GM15510 (cell line): ENCODE results near the gene OLFM4.

Experiments
- POLR2A ChIP-seq: IDR thresholded peaks from 3 replicates; pipeline ENCODE4 v1.6.1; 2011; ENCODE audit warnings: borderline replicate concordance; ENCODE audit not compliant: insufficient read length; ENCODE audit errors: extremely low read depth

Gene OLFM4, protein sequence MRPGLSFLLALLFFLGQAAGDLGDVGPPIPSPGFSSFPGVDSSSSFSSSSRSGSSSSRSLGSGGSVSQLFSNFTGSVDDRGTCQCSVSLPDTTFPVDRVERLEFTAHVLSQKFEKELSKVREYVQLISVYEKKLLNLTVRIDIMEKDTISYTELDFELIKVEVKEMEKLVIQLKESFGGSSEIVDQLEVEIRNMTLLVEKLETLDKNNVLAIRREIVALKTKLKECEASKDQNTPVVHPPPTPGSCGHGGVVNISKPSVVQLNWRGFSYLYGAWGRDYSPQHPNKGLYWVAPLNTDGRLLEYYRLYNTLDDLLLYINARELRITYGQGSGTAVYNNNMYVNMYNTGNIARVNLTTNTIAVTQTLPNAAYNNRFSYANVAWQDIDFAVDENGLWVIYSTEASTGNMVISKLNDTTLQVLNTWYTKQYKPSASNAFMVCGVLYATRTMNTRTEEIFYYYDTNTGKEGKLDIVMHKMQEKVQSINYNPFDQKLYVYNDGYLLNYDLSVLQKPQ

DNA sequence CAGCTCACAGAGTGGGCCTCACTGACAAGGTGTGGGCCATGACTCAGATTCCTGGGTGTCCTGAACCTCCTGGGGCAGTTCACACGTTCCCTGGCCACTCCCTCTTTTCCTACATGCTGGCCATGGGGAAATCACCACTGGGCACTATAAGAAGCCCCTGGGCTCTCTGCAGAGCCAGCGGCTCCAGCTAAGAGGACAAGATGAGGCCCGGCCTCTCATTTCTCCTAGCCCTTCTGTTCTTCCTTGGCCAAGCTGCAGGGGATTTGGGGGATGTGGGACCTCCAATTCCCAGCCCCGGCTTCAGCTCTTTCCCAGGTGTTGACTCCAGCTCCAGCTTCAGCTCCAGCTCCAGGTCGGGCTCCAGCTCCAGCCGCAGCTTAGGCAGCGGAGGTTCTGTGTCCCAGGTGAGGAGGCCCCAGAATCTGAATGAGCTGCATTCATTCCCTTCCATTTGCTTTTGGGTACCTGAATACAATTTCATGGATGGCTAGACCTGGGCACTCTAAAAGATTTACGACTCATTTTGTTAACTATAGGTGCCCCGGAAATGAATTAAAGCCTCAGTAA is at the start of gene OLFM4:
OLFM4 (plus strand) TSS at position 177 of the 567 bp plus-strand sequence; CDS start at position 201, 24 bp downstream.
- no peak for TF ChIP-seq POLR2A

GRCh38 chr13:52978989-52979388 is 49.6 kb upstream of the OLFM4 start:
- TF ChIP-seq POLR2A = no peak

DNA sequence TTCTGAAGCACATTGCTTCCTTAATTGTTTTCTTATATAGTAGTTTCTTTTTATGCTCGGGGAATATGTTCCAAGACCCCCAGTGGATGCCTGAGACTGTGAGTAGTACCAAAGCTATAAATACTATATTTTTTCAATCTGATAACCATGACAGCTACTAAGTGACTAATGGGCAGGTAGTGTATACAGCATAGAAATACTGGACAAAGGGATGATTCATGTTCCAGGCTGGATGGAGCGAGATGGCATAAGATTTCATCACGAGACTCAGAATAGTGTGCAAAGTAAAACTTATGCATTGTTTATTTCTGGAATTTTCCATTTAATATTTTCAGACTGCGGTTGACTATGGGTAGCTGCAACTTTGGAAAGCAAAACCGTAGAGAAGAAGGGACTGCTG is 47.9 kb upstream of the OLFM4 start:
- no peak for TF ChIP-seq POLR2A

DNA sequence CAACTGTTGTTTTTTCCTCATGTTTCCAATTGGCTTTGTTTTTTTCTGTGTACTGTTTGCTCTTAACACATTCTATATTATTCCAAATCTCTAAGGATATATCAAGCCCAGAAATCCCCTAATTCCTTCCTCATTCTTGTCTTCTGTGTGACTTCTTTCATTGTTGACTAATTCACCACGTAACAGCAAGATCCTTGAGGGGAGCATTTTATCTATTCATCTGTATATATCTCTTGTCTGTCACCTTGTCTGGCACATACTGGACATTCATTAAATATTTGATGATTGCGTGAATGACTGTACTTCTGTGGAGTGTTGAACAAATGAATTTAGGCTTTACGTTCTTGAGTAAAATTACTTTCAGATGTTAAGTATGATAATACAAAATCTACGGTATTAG is 44.8 kb upstream of the OLFM4 start:
- TF ChIP-seq POLR2A = no peak

GRCh38 chr13:52984881-52985363 is 43.7 kb upstream of the OLFM4 start:
- TF ChIP-seq POLR2A = no peak

- no peak for TF ChIP-seq POLR2A
These were observed 37.1 kb upstream of the OLFM4 start for GRCh38 chr13:52991344-52992020.

DNA sequence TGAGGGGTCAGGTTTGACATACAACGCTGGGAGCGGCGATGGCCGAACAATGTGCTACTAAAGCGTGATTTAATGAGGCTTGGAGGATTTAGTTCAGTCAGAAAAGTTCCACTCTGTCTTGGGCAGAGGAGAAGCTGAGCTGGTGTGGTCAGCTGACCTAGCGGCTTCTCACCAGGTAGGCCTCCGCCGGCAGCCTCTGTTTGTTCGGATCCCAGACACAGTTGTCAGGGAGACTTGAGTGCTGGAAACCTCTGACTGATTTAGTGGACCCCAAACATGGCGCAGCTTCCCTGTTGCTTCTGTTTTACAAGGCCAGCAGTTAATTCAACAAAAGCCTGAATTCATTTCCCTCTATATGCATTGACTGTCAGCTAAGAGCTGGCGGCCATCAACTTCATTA is 36.5 kb upstream of the OLFM4 start:
- TF ChIP-seq POLR2A = no peak

- TF ChIP-seq POLR2A = no peak
These were observed 34.6 kb upstream of the OLFM4 start for GRCh38 chr13:52994051-52994450.

GRCh38 chr13:52994865-52995264 is 33.7 kb upstream of the OLFM4 start:
- no peak for TF ChIP-seq POLR2A

DNA sequence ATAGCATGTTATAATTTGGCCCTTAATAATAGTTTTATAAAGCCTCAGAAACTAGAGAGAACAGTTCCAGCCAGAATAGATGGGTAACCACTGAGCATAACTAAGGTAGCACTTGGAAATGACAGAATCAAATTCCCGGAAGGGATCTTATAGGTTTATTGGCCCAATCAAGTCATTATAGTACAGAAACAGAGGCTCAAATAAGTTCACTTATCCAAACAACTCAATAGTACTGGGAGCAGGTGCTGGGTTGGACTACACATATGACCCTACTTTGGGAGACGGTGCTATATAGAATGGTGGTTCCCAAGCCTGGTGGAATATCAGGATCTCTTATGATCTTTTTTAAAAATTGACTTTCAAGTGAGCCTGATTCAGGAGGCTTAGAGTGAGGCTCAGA is 32.7 kb upstream of the OLFM4 start:
- no peak for TF ChIP-seq POLR2A

DNA sequence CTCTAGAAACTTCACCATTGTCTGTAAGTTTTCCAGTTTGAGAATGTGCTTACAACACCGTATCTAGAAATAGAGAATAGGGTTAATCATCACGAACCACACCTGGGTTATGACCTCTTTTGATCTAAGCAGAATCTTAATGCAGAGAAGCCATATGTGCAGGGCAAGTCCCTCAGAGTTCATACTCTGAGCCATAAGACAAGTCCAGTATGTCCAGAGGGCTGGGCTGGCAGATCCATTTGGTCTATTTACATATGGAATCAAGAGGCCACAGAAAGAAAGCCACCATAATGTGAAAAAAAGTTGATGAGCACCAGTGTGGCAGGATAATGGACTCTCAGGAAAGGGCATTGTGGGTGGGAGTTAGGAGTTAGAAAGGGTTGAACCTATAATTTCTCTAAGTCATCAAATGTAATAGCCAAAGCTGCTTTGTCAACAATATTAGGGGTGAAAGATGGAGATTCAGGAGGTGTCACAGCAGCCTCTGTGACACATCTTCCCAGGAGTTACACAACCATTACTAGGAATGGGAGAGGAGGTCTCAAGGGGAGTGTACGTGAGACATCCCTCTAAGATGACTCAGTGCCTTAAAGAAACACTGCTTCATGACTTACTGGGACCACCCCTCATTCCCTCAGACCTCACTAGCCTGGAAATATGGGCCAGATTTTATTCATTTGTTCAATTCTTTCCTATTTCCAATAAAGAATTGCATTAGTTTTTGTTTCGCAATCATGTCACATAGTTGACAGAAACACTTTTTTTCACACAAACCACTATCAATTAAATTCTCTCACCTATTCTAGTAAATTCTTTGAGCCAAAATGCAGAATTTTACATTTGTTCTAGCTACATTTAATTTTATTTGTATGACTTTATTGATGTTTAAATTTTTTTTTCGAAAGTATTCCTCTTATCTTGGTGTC is 30.4 kb upstream of the OLFM4 start:
- TF ChIP-seq POLR2A = no peak

DNA sequence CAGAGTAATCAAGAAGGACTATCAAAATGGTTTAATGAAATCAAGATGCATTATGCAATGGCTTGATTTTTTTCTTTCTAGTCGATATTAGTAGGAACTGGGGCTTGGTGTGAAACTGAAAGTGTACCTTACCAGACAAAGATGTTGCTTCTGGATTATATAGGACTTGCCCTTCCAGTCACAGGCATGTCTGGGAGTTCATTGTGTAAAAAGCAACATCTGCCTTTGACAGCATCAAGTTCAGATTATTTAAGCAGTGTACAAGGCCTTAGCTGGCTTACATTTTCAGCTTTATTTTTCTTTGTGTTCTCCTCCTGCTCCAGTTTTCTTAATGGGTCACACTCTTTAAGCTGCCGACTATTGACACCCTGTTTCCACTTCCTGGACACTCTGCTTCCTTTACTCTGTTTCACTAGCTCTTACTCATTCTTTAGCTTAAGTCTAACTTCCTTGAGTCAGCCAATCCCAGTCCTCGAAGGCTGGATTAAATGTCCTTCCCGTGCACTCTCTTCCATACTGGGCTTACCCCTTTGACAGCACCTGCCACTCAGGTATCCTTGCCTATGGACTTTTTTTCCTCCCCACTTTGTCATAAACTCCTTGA is 29.4 kb upstream of the OLFM4 start:
- no peak for TF ChIP-seq POLR2A

- no peak for TF ChIP-seq POLR2A
These were observed 27.0 kb upstream of the OLFM4 start for GRCh38 chr13:53001444-53002225.
